HepG2 (cell line): ENCODE measurements around the gene TLR9. TPM values are rescaled to one million over a fixed set of nuclear protein-coding genes. Genes with fewer than 3 reads are reported as not detected.

ENCODE experiments used
- BRD4 ChIP-seq: sonication (generic); formaldehyde crosslinking; IDR thresholded peaks from 2 replicates; pipeline ENCODE4 v1.4.0; 2020; ENCODE audit warnings: missing genetic modification reagents
- GMEB1 ChIP-seq: sonication (generic); formaldehyde crosslinking; IDR thresholded peaks from 2 replicates; pipeline ENCODE4 v1.5.1; 2020; ENCODE audit warnings: missing genetic modification reagents, mild to moderate bottlenecking, borderline replicate concordance
- HCFC1 ChIP-seq: fragments of 150-350 bp; IDR thresholded peaks from 2 replicates; pipeline ENCODE4 v1.6.1; 2014; ENCODE audit warnings: low read depth, low read length
- HES4 ChIP-seq: sonication (generic); formaldehyde crosslinking; IDR thresholded peaks from 2 replicates; pipeline ENCODE4 v1.9.0; 2021; ENCODE audit warnings: mild to moderate bottlenecking, missing genetic modification reagents, borderline replicate concordance
- HMG20A ChIP-seq: IDR thresholded peaks from 2 replicates; pipeline ENCODE4 v1.6.1; 2016; ENCODE audit warnings: borderline replicate concordance
- HNRNPUL1 ChIP-seq: fragments of 200-400 bp; formaldehyde crosslinking; IDR thresholded peaks from 2 replicates; pipeline ENCODE4 v1.6.1; 2017; ENCODE audit warnings: low read depth, mild to moderate bottlenecking, low read length, moderate library complexity
- HOMEZ ChIP-seq: IDR thresholded peaks from 2 replicates; pipeline ENCODE4 v1.6.1; 2016; ENCODE audit warnings: low read depth
- KDM5B ChIP-seq: sonication (generic); formaldehyde crosslinking; IDR thresholded peaks from 2 replicates; pipeline ENCODE4 v1.4.0; 2020; ENCODE audit warnings: missing genetic modification reagents, mild to moderate bottlenecking, borderline replicate concordance
- MIER2 ChIP-seq: IDR thresholded peaks from 2 replicates; pipeline ENCODE4 v1.6.1; 2016; ENCODE audit warnings: missing biosample characterization, missing genetic modification reagents
- PHF21A ChIP-seq: sonication (generic); formaldehyde crosslinking; IDR thresholded peaks from 2 replicates; pipeline ENCODE4 v1.5.0; 2020; ENCODE audit warnings: mild to moderate bottlenecking, missing genetic modification reagents
- PHF5A ChIP-seq: IDR thresholded peaks from one replicate; pipeline ENCODE4 v1.6.1; 2018; ENCODE audit warnings: low read depth, missing genetic modification reagents; ENCODE audit not compliant: unreplicated experiment
- SCMH1 ChIP-seq: sonication (generic); formaldehyde crosslinking; IDR thresholded peaks from 2 replicates; pipeline ENCODE4 v1.9.0; 2021; ENCODE audit warnings: missing genetic modification reagents, mild to moderate bottlenecking, borderline replicate concordance
- TSC22D2 ChIP-seq: sonication (generic); formaldehyde crosslinking; IDR thresholded peaks from 2 replicates; pipeline ENCODE4 v1.5.1; 2020; ENCODE audit warnings: missing genetic modification reagents, mild to moderate bottlenecking, borderline replicate concordance
- XRCC5 ChIP-seq: fragments of 200-400 bp; formaldehyde crosslinking; optimal IDR thresholded peaks from 2 replicates; pipeline ENCODE3; 2017; ENCODE audit warnings: mild to moderate bottlenecking, low read length
- ZBTB39 ChIP-seq: sonication (generic); formaldehyde crosslinking; IDR thresholded peaks from 2 replicates; pipeline ENCODE4 v1.5.0; 2020; ENCODE audit warnings: missing genetic modification reagents
- ZBTB7B ChIP-seq: sonication (generic); formaldehyde crosslinking; IDR thresholded peaks from 2 replicates; pipeline ENCODE4 v1.4.0; 2020; ENCODE audit warnings: missing genetic modification reagents
- ZFP36L2 ChIP-seq: sonication (generic); formaldehyde crosslinking; IDR thresholded peaks from 2 replicates; pipeline ENCODE4 v1.4.0; 2020; ENCODE audit warnings: missing genetic modification reagents
- ZNF362 ChIP-seq: sonication (generic); formaldehyde crosslinking; IDR thresholded peaks from 2 replicates; pipeline ENCODE4 v1.4.0; 2020; ENCODE audit warnings: missing genetic modification reagents, mild to moderate bottlenecking, borderline replicate concordance
- ZNF552 ChIP-seq: sonication (generic); formaldehyde crosslinking; IDR thresholded peaks from 2 replicates; pipeline ENCODE4 v1.9.0; 2022; ENCODE audit warnings: missing genetic modification reagents, mild to moderate bottlenecking, borderline replicate concordance
- ZNF605 ChIP-seq: sonication (generic); formaldehyde crosslinking; IDR thresholded peaks from 2 replicates; pipeline ENCODE4 v1.8.0; 2022; ENCODE audit warnings: mild to moderate bottlenecking, missing genetic modification reagents
- ZNF839 ChIP-seq: sonication (generic); formaldehyde crosslinking; IDR thresholded peaks from 2 replicates; pipeline ENCODE4 v1.4.0; 2020; ENCODE audit warnings: missing genetic modification reagents, mild to moderate bottlenecking, borderline replicate concordance
- polyA plus RNA-seq, 8 experiments: library from polyadenylated mRNA; depleted of rRNA in 3 of 8; stranded (reverse) in 7 of 8; unstranded in 1 of 8; fragments of >200 nt; fragmentation: Illumina TruSeq in 4 of 8; extraction: Trizol in 4 of 8; gene quantifications; 2 replicates each; pipeline versions ENCODE4 v1.2.1 to v1.2.3, GENCODE V29; 2011 to 2016; ENCODE audit warnings: low read depth in 4 of 8, missing spikeins in 1 of 8, mixed read lengths in 1 of 8; ENCODE audit not compliant: insufficient read depth in 1 of 8
- total RNA-seq, 5 experiments: library from RNA; depleted of rRNA; stranded (reverse); fragments of >200 nt; fragmentation: Illumina TruSeq; extraction: Trizol; gene quantifications; 2 replicates each; pipeline ENCODE4 v1.2.3, GENCODE V29; 2016; ENCODE audit warnings: low read depth in 1 of 5

TLR9 gene
- total and polyA plus RNA-seq, 2 of the 13 experiments (the other 11 are each of a cell fraction or from before 2014, with no cell fraction given): not detected

- TF ChIP-seq SCMH1 (CRISPR knock-in tag): no peak
- no peak for TF ChIP-seq ZBTB39 (CRISPR knock-in tag)
- TF ChIP-seq PHF5A: no peak
- no peak for TF ChIP-seq ZBTB7B (CRISPR knock-in tag)
- no peak for TF ChIP-seq HOMEZ
- TF ChIP-seq ZNF839 (CRISPR knock-in tag): no peak
- TF ChIP-seq HES4: 0 out of 2 replicates have a peak, but pooled peaks have one; percentile 27
- no peak for TF ChIP-seq ZNF552 (CRISPR knock-in tag)
- TF ChIP-seq GMEB1 (CRISPR knock-in tag): no peak
- no peak for TF ChIP-seq HNRNPUL1
- no peak for TF ChIP-seq BRD4 (CRISPR knock-in tag)
- TF ChIP-seq PHF21A (CRISPR knock-in tag): no peak
- TF ChIP-seq ZFP36L2 (CRISPR knock-in tag): no peak
- TF ChIP-seq KDM5B (CRISPR knock-in tag): no peak
- TF ChIP-seq MIER2: no peak
- TF ChIP-seq TSC22D2 (CRISPR knock-in tag): no peak
- TF ChIP-seq XRCC5: peak; percentile 70
- no peak for TF ChIP-seq HCFC1
- TF ChIP-seq HMG20A (CRISPR knock-in tag): no peak
- no peak for TF ChIP-seq ZNF605
- TF ChIP-seq ZNF362 (CRISPR knock-in tag): 0 out of 2 replicates have a peak, but pooled peaks have one; percentile 28
These were observed 6.2 kb upstream of the TLR9 start (continued) for GRCh38 chr3:52231502-52232278.
